Right lobe of liver (tissue), 4 donors: ENCODE data around the gene DNALI1.

Experiments used
- POLR2A ChIP-seq: fragments of 450-650 bp; IDR thresholded peaks from one replicate; pipeline ENCODE4 v1.6.1; 2017; ENCODE audit warnings: antibody characterized with exemption, mild to moderate bottlenecking
- TF ChIP-seq, protein P1 (sequence below), 4 donors: fragments of 200-600 bp in 3 of 4; fragments of 450-650 bp in 1 of 4; IDR thresholded peaks; one replicate each; pipeline versions ENCODE4 v1.5.1 to v1.8.0; 2016 to 2022; ENCODE audit warnings: antibody characterized with exemption in 4 of 4, mild to moderate bottlenecking in 2 of 4
- donor health status: DM: no; HTN: no; CAD: no.
- donor health status: DM: no; HTN: no; CAD: no.
- donor health status: DM: no; HTN: yes; CAD: no.

DNA sequence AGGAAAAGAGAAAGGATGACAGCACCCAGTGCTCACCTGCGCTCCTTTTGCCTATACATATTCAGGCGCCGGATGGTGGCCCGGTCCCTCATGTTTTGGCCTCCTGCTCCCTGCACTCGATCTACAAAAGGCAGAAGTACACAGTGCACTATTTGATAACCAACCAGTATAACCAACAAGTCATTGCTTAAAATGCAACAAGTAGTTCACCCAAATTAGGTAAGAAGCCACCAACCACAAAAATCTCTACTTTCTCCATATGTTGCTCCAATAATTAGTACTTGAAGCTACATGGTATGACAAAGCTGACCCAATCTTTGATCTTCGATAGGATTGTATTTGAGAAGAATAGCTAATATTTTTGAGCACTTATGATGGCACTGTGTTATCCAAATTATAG is 37.0 kb downstream of the DNALI1 start:
- TF ChIP-seq, protein P1, sequence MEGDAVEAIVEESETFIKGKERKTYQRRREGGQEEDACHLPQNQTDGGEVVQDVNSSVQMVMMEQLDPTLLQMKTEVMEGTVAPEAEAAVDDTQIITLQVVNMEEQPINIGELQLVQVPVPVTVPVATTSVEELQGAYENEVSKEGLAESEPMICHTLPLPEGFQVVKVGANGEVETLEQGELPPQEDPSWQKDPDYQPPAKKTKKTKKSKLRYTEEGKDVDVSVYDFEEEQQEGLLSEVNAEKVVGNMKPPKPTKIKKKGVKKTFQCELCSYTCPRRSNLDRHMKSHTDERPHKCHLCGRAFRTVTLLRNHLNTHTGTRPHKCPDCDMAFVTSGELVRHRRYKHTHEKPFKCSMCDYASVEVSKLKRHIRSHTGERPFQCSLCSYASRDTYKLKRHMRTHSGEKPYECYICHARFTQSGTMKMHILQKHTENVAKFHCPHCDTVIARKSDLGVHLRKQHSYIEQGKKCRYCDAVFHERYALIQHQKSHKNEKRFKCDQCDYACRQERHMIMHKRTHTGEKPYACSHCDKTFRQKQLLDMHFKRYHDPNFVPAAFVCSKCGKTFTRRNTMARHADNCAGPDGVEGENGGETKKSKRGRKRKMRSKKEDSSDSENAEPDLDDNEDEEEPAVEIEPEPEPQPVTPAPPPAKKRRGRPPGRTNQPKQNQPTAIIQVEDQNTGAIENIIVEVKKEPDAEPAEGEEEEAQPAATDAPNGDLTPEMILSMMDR (IDR thresholded peaks at IDR 0.05), result no peak
- TF ChIP-seq POLR2A, result no peak
